Stomach smooth muscle (tissue), 2 donors: Measurements from ENCODE around the gene CBFA2T3.

Source experiments
- H3K27ac ChIP-seq: one replicate; pipeline ENCODE4 v1.7.0; 2013; ENCODE audit warnings: mild to moderate bottlenecking, low read length, inconsistent platforms
- H3K27me3 ChIP-seq, 2 donors: one replicate each; pipeline ENCODE4 v1.7.0; 2013; ENCODE audit warnings: low read length in 2 of 2; ENCODE audit not compliant: insufficient read depth in 2 of 2, control insufficient read depth in 1 of 2
- H3K36me3 ChIP-seq, 2 donors: one replicate each; pipeline ENCODE4 v1.7.0; 2013; ENCODE audit warnings: low read length in 2 of 2; ENCODE audit not compliant: control insufficient read depth in 2 of 2, insufficient read depth in 2 of 2
- H3K4me1 ChIP-seq: one replicate; pipeline ENCODE4 v1.7.0; 2013; ENCODE audit warnings: low read length; ENCODE audit not compliant: control insufficient read depth, insufficient read depth
- H3K4me3 ChIP-seq, 2 donors: one replicate each; pipeline ENCODE4 v1.7.0; 2013; ENCODE audit warnings: low read length in 2 of 2
- H3K9ac ChIP-seq, 2 donors: one replicate each; pipeline ENCODE4 v1.7.0; 2013; ENCODE audit warnings: low read length in 2 of 2, mild to moderate bottlenecking in 1 of 2
- H3K9me3 ChIP-seq, 2 donors: one replicate each; pipeline ENCODE4 v1.7.0; 2013; ENCODE audit warnings: low read length in 2 of 2; ENCODE audit not compliant: control insufficient read depth in 2 of 2
- donor health status: healthy.
- donor health status: Pancreatic carcinoma.

Gene CBFA2T3

GRCh38 chr16:88910284-88911135 is 66.5 kb downstream of the CBFA2T3 start:
- peaks cover 10 to 13% of the 10 kb centered on the region in 2 donors for H3K27me3 ChIP-seq
- no peak overlapping the region for H3K4me3 ChIP-seq
- no peak overlapping the region for H3K9ac ChIP-seq
- H3K36me3 ChIP-seq, result no peaks in the 10 kb centered on the region
- no peaks in the 10 kb centered on the region for H3K9me3 ChIP-seq
- H3K27ac ChIP-seq, result no peak overlapping the region
- no peaks in the 10 kb centered on the region for H3K4me1 ChIP-seq

- Histone ChIP-seq H3K27ac (no peak overlapping the region), H3K9me3 (no peaks in the 10 kb centered on the region), H3K4me1 (no peaks in the 10 kb centered on the region), H3K9ac (no peak overlapping the region), H3K4me3 (no peak overlapping the region), H3K27me3 (peaks cover 10 to 13% of the 10 kb centered on the region in 2 donors), H3K36me3 (no peaks in the 10 kb centered on the region)
Measured at GRCh38 chr16:88909431-88910210, 67.4 kb downstream of the CBFA2T3 start.

- no peak overlapping the region for H3K27ac ChIP-seq
- no peak overlapping the region for H3K4me3 ChIP-seq
- H3K4me1 ChIP-seq, result no peaks in the 10 kb centered on the region
- H3K9ac ChIP-seq, result no peak overlapping the region
- H3K36me3 ChIP-seq, result no peaks in the 10 kb centered on the region
- no peaks in the 10 kb centered on the region for H3K9me3 ChIP-seq
- H3K27me3 ChIP-seq, result peaks cover 5 to 6% of the 10 kb centered on the region in 2 donors
Measured at GRCh38 chr16:88908307-88908706, 68.7 kb downstream of the CBFA2T3 start.

- H3K27ac ChIP-seq, result no peak overlapping the region
- peaks cover 0 to 6% of the 10 kb centered on the region in 2 donors for H3K27me3 ChIP-seq
- H3K9me3 ChIP-seq, result no peaks in the 10 kb centered on the region
- H3K9ac ChIP-seq, result no peak overlapping the region
- no peak overlapping the region for H3K4me3 ChIP-seq
- no peaks in the 10 kb centered on the region for H3K36me3 ChIP-seq
- no peaks in the 10 kb centered on the region for H3K4me1 ChIP-seq
Measured at GRCh38 chr16:88907768-88908167, 69.2 kb downstream of the CBFA2T3 start.

- no peaks in the 10 kb centered on the region for H3K4me1 ChIP-seq
- no peaks in the 10 kb centered on the region for H3K9me3 ChIP-seq
- no peak overlapping the region for H3K9ac ChIP-seq
- H3K27ac ChIP-seq, result no peak overlapping the region
- no peak overlapping the region for H3K4me3 ChIP-seq
- H3K27me3 ChIP-seq, result peaks cover 0 to 4% of the 10 kb centered on the region in 2 donors
- H3K36me3 ChIP-seq, result no peaks in the 10 kb centered on the region
Measured at GRCh38 chr16:88906535-88907105, 70.4 kb downstream of the CBFA2T3 start.

GRCh38 chr16:88906020-88906419 is 71.0 kb downstream of the CBFA2T3 start:
- Histone ChIP-seq H3K27ac (no peak overlapping the region), H3K9me3 (no peaks in the 10 kb centered on the region), H3K4me3 (no peak overlapping the region), H3K36me3 (no peaks in the 10 kb centered on the region), H3K4me1 (no peaks in the 10 kb centered on the region), H3K27me3 (peaks cover 0 to 2% of the 10 kb centered on the region in 2 donors), H3K9ac (no peak overlapping the region)

- no peak overlapping the region for H3K27ac ChIP-seq
Measured at GRCh38 chr16:88905563-88905962, 71.4 kb downstream of the CBFA2T3 start.

GRCh38 chr16:88904676-88905365 is 72.2 kb downstream of the CBFA2T3 start:
- H3K4me3 ChIP-seq, result no peak overlapping the region
- no peaks in the 10 kb centered on the region for H3K9me3 ChIP-seq
- H3K27me3 ChIP-seq, result no peaks in the 10 kb centered on the region
- no peak overlapping the region for H3K27ac ChIP-seq
- no peaks in the 10 kb centered on the region for H3K36me3 ChIP-seq
- no peak overlapping the region for H3K9ac ChIP-seq
- no peaks in the 10 kb centered on the region for H3K4me1 ChIP-seq

More at GRCh38 chr16:88905563-88905962, 71.4 kb downstream of the CBFA2T3 start:
- Histone ChIP-seq H3K27me3 (peaks cover 0 to 2% of the 10 kb centered on the region in 2 donors), H3K36me3 (no peaks in the 10 kb centered on the region), H3K9me3 (no peaks in the 10 kb centered on the region), H3K4me1 (no peaks in the 10 kb centered on the region), H3K9ac (no peak overlapping the region), H3K4me3 (no peak overlapping the region)

- H3K4me3 ChIP-seq, result no peak overlapping the region
- no peaks in the 10 kb centered on the region for H3K36me3 ChIP-seq
Measured at GRCh38 chr16:88903267-88903666, 73.7 kb downstream of the CBFA2T3 start.

GRCh38 chr16:88902744-88903143 is 74.3 kb downstream of the CBFA2T3 start:
- Histone ChIP-seq H3K27me3 (no peaks in the 10 kb centered on the region), H3K4me1 (no peaks in the 10 kb centered on the region), H3K4me3 (no peak overlapping the region), H3K27ac (no peak overlapping the region), H3K9ac (no peak overlapping the region), H3K9me3 (no peaks in the 10 kb centered on the region), H3K36me3 (no peaks in the 10 kb centered on the region)

More at GRCh38 chr16:88903267-88903666, 73.7 kb downstream of the CBFA2T3 start:
- H3K27me3 ChIP-seq, result no peaks in the 10 kb centered on the region
- H3K27ac ChIP-seq, result no peak overlapping the region
- H3K9me3 ChIP-seq, result no peaks in the 10 kb centered on the region
- no peaks in the 10 kb centered on the region for H3K4me1 ChIP-seq
- no peak overlapping the region for H3K9ac ChIP-seq
